GM19043 (cell line): ENCODE data around the gene SRI.
"Not testable (repeated sequence)": the region's sequence is repeated elsewhere in the genome, so short reads cannot be mapped to it uniquely, and the experiment has no call there.

Source experiments
- ATAC-seq: cut with Tn5 transposase; IDR thresholded peaks from one replicate; pipeline ENCODE4 v1.9.1; 2021; ENCODE audit warnings: low read depth; ENCODE audit not compliant: unreplicated experiment

The SRI gene, protein sequence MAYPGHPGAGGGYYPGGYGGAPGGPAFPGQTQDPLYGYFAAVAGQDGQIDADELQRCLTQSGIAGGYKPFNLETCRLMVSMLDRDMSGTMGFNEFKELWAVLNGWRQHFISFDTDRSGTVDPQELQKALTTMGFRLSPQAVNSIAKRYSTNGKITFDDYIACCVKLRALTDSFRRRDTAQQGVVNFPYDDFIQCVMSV

GRCh38 chr7:88219781-88220747, at the start of gene SRI:
TSS of gene SRI (minus strand) at chr7:88220038. CDS start at chr7:88220026, 12 bp downstream.
- ATAC-seq: peak; percentile 46

DNA sequence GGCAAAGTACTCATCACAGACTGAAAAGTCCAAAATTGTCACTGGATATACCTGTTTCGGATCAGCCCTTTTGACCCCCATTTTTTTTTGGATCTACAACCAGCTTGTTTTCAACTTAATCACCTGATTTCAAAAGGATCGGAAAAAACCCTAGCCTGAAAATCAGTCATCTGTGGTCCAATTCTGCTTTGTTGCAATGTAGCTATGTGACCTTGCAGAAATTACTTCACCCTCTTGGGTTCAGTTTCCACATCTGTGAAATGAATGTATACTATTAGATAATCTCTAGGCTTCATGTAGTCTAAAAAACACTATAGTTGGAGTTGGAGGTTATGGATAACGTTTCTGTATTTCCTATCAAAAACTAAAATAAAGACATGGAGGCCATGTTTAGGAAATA, 49.7 kb upstream of the SRI start:
- no peak for ATAC-seq

GRCh38 chr7:88268858-88269257, 49.0 kb upstream of the SRI start:
- no peak for ATAC-seq

GRCh38 chr7:88268051-88268450, 48.2 kb upstream of the SRI start:
- no peak for ATAC-seq

DNA sequence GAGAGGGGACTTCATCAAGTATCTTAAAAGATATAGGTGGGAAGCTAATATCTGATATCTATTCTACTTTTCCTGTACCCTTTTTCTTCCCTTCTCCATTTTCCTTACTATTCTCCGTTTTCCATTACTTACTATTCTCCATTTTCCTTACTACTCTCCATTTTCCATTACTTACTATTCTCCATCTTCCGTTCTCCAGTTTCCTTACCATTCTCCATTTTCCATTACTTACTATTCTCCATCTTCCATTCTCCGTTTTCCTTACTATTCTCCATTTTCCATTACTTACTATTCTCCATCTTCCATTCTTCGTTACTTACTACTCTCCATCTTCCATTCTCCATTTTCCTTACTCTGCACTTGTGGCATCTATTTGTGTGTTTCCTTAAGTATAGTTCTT, 47.6 kb upstream of the SRI start:
- no peak for ATAC-seq

- ATAC-seq: not testable (repeated sequence)
Observed at GRCh38 chr7:88264987-88265386, 45.1 kb upstream of the SRI start.

DNA sequence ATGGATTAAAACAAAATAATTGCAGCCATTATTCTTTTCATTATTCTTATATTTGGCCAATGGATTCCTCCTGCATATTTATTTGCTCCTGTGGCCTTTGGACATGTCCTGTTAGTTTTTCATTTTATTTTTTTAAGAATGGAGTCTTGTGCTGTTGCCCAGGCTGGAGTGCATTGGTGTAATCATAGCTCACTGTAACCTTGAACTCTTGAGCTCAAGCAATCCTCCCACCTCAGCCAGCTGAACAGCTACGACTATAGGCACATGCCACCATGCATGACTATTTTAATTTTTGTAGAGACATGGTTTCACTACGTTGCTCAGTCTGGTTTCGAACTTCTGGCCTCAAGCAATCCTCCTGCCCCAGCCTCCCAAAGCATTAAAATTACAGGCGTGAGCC, 42.7 kb upstream of the SRI start:
- ATAC-seq: no peak

DNA sequence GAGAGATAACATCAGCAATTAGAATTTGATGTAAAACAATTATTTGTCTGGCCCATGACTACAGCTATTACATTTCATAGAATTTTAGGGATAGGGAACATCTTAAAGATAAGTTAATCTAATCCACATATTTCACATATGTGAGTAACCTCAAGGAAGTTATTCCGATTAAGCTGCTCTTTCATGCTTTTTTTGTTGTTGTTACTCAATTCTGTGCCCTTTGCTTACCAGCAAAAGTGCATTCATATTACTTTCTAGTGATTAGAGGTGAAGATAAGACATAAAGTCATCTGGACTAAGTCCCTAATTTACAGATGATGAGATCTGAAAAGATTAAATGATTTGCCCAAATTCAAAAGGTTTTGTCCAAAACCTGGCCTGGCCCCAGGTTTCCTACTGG, 40.9 kb upstream of the SRI start:
- ATAC-seq: no peak

DNA sequence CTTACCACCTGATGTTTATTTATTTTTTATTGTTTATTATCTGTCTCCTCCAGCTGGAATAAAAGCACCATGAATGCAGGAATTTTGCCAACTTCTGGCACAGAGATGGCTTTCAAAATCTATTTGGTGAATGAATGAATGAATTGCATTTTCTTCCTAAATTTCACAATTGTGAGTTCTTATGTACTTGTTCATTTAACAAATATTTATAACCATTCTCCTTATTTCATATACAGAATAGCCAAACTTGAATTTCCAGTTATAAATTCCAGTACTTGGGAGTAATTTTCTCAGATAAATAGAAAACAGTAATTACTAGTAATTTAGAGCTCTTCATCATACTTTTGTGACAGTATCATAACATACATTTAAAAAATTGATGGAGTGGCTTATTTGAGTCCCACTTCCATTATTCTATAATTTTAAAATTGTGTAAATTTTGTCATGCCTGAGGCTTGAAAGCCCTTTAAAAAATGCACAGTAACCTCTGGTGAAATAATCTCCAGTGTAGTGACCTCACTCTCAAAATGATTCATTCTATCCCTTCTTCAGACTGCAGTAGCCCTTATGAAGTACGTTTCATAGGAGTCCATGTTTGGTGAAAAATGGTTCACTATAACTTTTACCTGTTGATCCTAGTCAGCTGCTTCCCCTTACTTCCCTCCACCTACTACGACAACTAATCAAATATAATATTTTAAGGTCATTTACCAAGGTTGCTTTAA, 40.0 kb upstream of the SRI start:
- ATAC-seq: no peak

DNA sequence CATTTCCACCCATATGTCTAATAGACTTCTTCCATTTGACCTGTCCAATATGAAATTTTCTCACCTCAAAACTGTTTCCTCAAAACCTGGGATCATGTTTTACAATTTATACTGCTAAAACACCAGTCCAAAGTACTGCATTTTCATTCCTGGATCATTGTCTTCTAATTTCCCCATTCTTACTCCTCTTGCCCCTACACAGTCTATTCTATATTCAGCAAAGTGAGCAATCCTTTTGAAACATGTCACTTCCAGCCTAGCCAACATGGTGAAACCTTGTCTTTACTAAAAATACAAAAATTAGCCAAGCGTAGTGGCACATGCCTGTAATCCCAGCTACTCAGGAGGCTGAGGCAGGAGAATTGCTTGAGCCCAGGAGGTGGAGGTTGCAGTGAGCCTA, 38.5 kb upstream of the SRI start:
- not testable (repeated sequence) for ATAC-seq

DNA sequence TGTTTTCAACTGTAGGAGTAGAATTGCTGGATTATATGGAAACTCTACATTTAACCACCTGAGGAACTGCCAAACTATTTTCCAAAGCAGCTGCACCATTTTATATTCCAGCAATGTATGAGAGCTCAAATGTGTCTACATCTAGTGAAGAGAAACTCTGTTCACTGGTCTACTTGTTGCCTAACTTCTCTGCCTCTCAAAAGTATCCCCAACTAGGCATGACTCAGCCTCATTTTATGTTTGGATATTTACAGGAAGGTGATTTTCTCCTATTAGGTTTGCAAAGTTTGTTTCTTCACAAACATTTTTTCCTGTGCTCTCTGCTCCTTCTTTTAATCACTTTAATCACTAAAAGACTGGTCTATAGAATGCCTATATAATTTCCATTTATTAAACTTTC, 37.1 kb upstream of the SRI start:
- no peak for ATAC-seq

DNA sequence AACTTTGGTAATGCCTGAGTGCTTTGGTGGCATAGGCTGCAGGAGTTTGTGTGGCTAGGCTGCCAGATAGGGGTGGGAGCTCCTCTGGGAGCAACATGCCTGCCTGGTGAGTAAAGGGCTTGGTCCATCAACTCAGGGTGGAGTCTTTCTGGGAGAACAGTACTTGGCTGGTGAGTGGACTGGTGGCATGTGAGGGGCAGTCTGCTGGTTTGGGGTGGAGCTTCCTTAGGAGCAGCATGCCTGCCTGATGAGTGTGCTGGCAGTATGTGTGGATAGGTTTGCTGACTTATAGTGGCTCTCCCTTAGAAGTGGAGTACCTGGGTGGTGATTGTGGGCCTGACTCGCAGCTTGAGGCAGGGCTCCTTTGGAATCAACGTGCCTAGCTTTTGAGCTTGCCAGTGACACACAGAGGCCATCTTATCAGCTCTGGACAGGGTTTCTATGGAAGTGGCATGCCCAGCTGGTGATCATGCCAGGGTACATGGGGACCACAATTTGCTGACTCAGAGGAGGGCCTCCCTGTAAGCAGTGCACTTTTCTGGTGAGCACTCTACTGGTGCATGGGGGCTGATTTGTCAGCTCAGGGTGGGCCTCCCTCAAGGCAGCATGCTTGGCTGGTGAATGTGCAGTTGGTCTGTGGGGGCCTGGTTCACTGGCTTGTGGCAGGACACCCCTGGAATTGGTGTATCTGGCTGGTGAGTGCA, 35.0 kb upstream of the SRI start:
- ATAC-seq: no peak

- no peak for ATAC-seq
Observed at GRCh38 chr7:88253640-88254039, 33.8 kb upstream of the SRI start.

GRCh38 chr7:88244258-88244657, 24.4 kb upstream of the SRI start:
- ATAC-seq: no peak

DNA sequence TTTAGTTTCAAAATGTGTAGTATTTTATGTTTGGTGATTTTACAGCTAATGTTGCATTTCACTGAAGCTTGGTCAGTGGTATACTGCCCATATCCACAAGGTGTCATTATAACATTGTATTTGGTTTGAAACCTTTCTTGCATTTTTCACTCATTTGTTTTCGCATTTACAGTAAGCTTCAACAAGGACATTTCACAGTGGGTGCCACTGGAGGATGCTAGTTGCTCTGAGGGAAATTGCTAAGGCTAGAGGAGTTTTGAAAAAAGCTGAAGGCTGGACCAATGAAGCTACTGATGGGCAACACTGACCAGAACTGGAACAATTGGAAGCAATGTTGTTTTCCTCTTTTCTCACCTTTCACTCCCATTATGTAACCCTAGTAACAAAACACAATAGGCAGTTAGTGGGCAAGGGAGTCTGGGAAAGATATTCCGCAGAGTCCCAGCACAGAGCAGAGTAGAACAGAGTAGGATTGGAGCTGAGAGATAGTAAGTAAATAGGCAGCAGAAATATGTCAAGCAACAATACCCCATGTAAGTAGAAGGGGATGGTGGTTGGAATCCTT, 23.6 kb upstream of the SRI start:
- ATAC-seq: peak; percentile 78

GRCh38 chr7:88239852-88240251, 20.0 kb upstream of the SRI start:
- ATAC-seq: no peak

DNA sequence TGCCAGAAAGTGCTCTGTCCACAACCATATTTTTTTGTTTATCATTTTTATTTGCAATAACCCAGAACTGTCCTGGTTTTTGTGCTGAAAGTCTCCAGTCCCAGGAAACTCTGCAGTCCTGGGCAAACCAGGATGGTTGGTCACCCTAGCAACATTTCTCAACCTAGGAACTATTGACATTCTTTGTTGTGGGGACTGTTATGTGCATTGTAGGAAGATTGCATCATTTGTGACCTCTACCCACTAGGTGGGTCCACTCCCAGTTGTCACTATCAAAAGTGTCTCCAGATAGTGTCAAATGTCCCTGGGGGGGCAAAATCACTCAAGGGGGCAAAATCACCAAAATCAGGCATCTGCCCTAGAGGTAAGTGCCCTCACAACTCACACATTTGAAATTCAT, 14.0 kb upstream of the SRI start:
- no peak for ATAC-seq

DNA sequence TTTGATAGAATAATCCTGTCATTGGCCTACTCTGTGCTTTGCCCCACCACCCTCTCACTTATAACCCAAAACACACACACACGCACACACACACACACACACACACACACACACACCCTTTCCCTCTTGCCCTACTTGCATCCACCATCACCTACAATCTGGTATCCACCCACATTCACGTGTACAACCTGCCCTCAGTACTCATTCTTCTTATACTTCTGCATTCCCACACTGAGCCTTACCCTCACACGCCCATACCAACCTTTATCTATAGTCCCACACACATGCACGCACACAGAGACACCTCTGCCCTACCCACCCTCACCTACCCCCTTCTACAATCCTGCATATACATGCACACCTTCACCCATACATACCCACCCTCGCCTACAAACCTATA, 10.8 kb upstream of the SRI start:
- no peak for ATAC-seq

DNA sequence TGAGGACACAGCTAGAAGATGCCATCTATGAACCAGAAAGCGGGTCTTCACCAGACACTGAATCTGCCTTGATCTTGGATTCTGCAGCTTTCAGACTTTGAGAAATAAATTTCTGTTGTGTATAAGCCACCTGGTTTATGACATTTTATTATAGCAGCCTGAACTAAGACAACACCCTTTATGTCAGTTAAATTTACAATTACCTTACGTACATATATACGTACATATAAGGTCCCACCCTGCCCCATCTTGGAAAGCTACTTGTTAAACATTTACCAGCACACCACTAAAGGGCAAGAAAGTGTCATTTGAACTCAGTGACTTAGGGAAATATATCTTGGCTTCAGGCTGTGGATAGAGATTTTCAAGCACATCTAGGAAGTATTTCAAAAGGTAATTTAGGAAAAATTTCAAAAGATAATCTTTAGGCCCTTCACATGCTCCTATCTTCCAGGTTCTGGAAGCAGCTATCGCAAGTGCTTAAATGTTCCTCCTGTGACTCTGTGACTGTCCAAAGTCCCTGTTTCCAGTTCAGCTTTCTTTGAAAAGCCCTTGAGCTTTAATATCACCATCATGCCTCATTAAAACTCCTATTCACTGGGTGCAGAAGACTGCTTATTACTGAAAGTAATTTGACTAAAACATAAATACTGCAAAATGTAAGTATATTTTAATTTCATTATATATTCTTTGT, 9.6 kb upstream of the SRI start:
- no peak for ATAC-seq
